PC-3 (cell line): ENCODE measurements around the gene CDC25B.

Experiments used
- CTCF ChIP-seq: fragments of 300-600 bp; sonication (generic); conservative IDR thresholded peaks from 2 replicates; pipeline ENCODE4 v1.5.1; 2017; ENCODE audit warnings: antibody characterized with exemption, low read depth, mild to moderate bottlenecking, low read length
- EZH2 ChIP-seq: fragments of 300-600 bp; sonication (generic); IDR thresholded peaks from one replicate; pipeline ENCODE4 v1.6.1; 2017; ENCODE audit warnings: antibody characterized with exemption, mild to moderate bottlenecking, low read length; ENCODE audit not compliant: unreplicated experiment

DNA sequence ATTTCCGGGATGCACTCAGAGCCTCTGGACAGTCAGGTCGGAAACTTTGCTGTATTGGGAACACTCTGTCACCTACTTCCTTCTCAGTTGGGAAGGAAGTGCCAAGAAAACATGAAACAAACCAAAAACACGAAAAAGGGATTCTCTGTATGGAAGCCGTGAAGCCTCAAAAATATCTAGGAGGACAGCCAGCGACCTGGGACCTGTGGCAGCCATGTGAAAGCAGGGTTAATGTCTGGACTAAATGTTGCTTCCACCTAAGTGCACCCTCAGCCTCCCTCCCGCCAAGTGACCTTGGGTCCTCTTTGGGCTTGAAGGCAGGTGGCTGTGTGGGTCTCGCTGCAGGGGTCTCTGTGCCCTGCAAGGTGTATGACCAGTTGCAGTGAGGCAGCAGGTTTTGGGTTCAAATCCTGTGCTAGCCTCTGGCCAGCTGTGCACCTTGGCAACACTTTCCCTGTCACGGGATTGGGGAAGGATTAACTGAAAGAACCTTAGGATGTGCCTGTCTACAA is 51.4 kb downstream of the CDC25B start:
- TF ChIP-seq CTCF (no peak), EZH2 (no peak)
